ACC112 (cell line): ENCODE data around the gene WDR72.

Experiments
- H2AFZ ChIP-seq: fragments of 200-600 bp; sonication (generic); one replicate; pipeline ENCODE4 v1.6.0; 2017; ENCODE audit warnings: antibody characterized with exemption, low read length; ENCODE audit not compliant: unreplicated experiment
- H3K27ac ChIP-seq: fragments of 200-600 bp; sonication (generic); 2 replicates; pipeline ENCODE4 v1.5.1; 2014; ENCODE audit warnings: low read depth, mild to moderate bottlenecking, antibody characterized with exemption, low read length, moderate library complexity
- H3K27me3 ChIP-seq: fragments of 200-600 bp; sonication (generic); 2 replicates; pipeline ENCODE4 v1.6.1; 2014; ENCODE audit warnings: mild to moderate bottlenecking, antibody characterized with exemption, low read length, moderate library complexity, mixed read lengths; ENCODE audit not compliant: insufficient read depth
- H3K36me3 ChIP-seq: fragments of 200-600 bp; sonication (generic); 2 replicates; pipeline ENCODE4 v1.6.1; 2016; ENCODE audit warnings: mild to moderate bottlenecking, antibody characterized with exemption, low read length, moderate library complexity, mixed read lengths; ENCODE audit not compliant: insufficient read depth
- H3K4me1 ChIP-seq: fragments of 200-600 bp; sonication (generic); one replicate; pipeline ENCODE4 v1.6.1; 2016; ENCODE audit warnings: low read length, mixed read lengths; ENCODE audit not compliant: insufficient read depth, unreplicated experiment, control insufficient read depth
- H3K4me3 ChIP-seq: fragments of 200-600 bp; sonication (generic); 2 replicates; pipeline ENCODE4 v1.5.1; 2014; ENCODE audit warnings: mild to moderate bottlenecking, low read depth, low read length
- H3K79me2 ChIP-seq: fragments of 200-600 bp; sonication (generic); one replicate; pipeline ENCODE4 v1.6.0; 2016; ENCODE audit warnings: low read length; ENCODE audit not compliant: control insufficient read depth, unreplicated experiment, insufficient read depth

Gene WDR72

GRCh38 chr15:53535886-53536285 lies 223.6 kb downstream of the WDR72 start:
- H2AFZ ChIP-seq = no peak overlapping the region
- H3K27me3 ChIP-seq = no peaks in the 10 kb centered on the region
- no peaks in the 10 kb centered on the region for H3K4me1 ChIP-seq
- H3K79me2 ChIP-seq = no peaks in the 10 kb centered on the region
- no peak overlapping the region for H3K4me3 ChIP-seq
- no peaks in the 10 kb centered on the region for H3K36me3 ChIP-seq
- no peak overlapping the region for H3K27ac ChIP-seq

- H3K27me3 ChIP-seq = no peaks in the 10 kb centered on the region
- H3K4me1 ChIP-seq = no peaks in the 10 kb centered on the region
- H3K36me3 ChIP-seq = no peaks in the 10 kb centered on the region
- no peaks in the 10 kb centered on the region for H3K79me2 ChIP-seq
- H3K27ac ChIP-seq = no peak overlapping the region
- no peak overlapping the region for H3K4me3 ChIP-seq
- H2AFZ ChIP-seq = no peak overlapping the region
Measured at GRCh38 chr15:53534105-53534839, 225.2 kb downstream of the WDR72 start.

DNA sequence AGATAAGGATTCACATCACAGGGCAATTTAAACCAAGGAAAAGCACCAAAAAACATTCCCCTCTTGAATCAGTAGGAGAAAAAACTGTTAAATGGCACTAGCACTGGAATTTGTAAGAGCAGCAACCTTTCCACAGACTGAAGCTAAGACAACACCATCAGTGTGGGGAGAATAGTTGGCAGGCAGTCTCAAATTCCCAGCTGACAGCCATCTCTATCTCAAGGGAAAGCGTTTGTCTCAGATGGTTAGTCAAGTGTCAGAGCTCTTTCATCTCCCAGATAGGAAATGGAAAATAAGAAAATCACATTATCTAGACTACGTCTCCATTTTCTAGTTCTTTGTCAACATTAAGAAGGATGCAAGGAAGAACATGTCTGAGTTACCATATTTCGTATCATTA lies 228.7 kb downstream of the WDR72 start:
- H3K27me3 ChIP-seq = no peaks in the 10 kb centered on the region
- H2AFZ ChIP-seq = no peak overlapping the region
- no peaks in the 10 kb centered on the region for H3K79me2 ChIP-seq
- no peaks in the 10 kb centered on the region for H3K36me3 ChIP-seq
- H3K4me1 ChIP-seq = no peaks in the 10 kb centered on the region
- no peak overlapping the region for H3K4me3 ChIP-seq
- no peak overlapping the region for H3K27ac ChIP-seq

DNA sequence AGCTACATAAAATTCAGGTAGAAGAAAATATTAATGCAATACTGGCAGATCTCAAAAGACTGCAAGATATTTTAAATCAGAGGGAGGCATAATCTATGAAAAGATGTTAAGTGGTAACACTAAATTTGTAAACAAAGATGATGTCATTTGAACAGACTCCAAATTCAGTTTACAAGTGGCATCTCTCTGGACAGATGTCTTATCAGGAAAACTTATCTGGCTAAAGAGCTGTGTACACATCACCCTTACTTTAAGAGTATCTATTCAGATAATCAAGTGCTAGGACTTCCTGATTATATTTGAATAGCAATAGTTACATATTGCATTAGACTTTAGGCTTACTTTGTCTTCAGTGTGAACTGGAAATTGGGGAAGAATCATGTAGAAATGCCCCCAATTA lies 231.5 kb downstream of the WDR72 start:
- Histone ChIP-seq H3K4me1 (no peaks in the 10 kb centered on the region), H2AFZ (no peak overlapping the region), H3K36me3 (no peaks in the 10 kb centered on the region), H3K4me3 (no peak overlapping the region), H3K79me2 (no peaks in the 10 kb centered on the region), H3K27ac (no peak overlapping the region), H3K27me3 (no peaks in the 10 kb centered on the region)

- no peak overlapping the region for H3K4me3 ChIP-seq
- no peak overlapping the region for H3K27ac ChIP-seq
- H3K79me2 ChIP-seq = no peaks in the 10 kb centered on the region
- H3K4me1 ChIP-seq = no peaks in the 10 kb centered on the region
- H3K27me3 ChIP-seq = no peaks in the 10 kb centered on the region
- H2AFZ ChIP-seq = no peak overlapping the region
- H3K36me3 ChIP-seq = no peaks in the 10 kb centered on the region
Measured at GRCh38 chr15:53525894-53526293, 233.6 kb downstream of the WDR72 start.

- no peaks in the 10 kb centered on the region for H3K4me1 ChIP-seq
- no peak overlapping the region for H2AFZ ChIP-seq
- no peaks in the 10 kb centered on the region for H3K36me3 ChIP-seq
- H3K4me3 ChIP-seq = no peak overlapping the region
- H3K79me2 ChIP-seq = no peaks in the 10 kb centered on the region
- H3K27ac ChIP-seq = no peak overlapping the region
- no peaks in the 10 kb centered on the region for H3K27me3 ChIP-seq
Measured at GRCh38 chr15:53522991-53523390, 236.5 kb downstream of the WDR72 start.

- no peak overlapping the region for H2AFZ ChIP-seq
- H3K27ac ChIP-seq = no peak overlapping the region
- H3K4me1 ChIP-seq = no peaks in the 10 kb centered on the region
- no peak overlapping the region for H3K4me3 ChIP-seq
- H3K27me3 ChIP-seq = no peaks in the 10 kb centered on the region
- no peaks in the 10 kb centered on the region for H3K36me3 ChIP-seq
- H3K79me2 ChIP-seq = no peaks in the 10 kb centered on the region
Measured at GRCh38 chr15:53520996-53521395, 238.5 kb downstream of the WDR72 start.

DNA sequence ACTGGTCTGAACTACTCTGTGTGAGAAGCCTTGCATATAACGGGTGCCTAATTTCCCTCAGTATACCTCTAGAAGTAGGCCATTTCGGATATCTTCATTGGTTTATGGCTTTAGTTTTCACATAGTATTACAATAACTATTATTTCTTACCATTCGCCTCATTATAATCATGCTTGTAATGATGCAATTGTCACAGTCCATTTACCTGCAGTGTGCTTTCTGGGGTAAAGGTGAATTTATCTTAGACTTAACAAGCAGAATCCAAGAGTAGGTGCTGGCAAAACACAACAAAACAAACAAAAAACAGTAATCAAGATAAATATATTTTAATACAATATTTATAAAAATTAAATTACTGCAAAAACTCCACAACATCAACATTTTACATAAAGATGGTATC lies 246.0 kb downstream of the WDR72 start:
- no peaks in the 10 kb centered on the region for H3K79me2 ChIP-seq
- no peak overlapping the region for H3K27ac ChIP-seq
- H2AFZ ChIP-seq = no peak overlapping the region
- H3K4me3 ChIP-seq = no peak overlapping the region
- no peaks in the 10 kb centered on the region for H3K36me3 ChIP-seq
- no peaks in the 10 kb centered on the region for H3K4me1 ChIP-seq
- no peaks in the 10 kb centered on the region for H3K27me3 ChIP-seq

GRCh38 chr15:53512029-53512428 lies 247.4 kb downstream of the WDR72 start:
- Histone ChIP-seq H3K36me3 (no peaks in the 10 kb centered on the region), H2AFZ (no peak overlapping the region), H3K79me2 (no peaks in the 10 kb centered on the region), H3K4me3 (no peak overlapping the region), H3K4me1 (no peaks in the 10 kb centered on the region), H3K27me3 (no peaks in the 10 kb centered on the region), H3K27ac (no peak overlapping the region)

DNA sequence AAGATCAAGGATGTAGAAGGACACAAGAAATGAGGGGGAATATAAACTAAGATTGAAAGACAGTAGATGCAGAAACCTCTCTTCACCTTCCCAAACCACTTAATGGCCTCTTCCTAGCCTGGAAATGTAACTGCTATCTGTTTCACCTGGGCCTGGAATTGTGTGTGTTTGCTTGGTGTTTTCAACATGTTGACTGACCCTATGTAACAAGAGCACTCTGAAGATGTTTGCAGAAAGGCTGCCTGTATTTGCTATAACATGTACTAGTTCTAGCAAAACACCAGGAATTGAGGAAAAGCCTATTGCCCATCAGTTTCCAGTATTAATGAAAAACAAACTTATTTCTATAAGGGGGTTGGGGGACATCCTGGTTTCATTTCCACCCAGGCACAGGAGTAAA lies 248.3 kb downstream of the WDR72 start:
- Histone ChIP-seq H3K27me3 (no peaks in the 10 kb centered on the region), H3K4me3 (no peak overlapping the region), H3K79me2 (no peaks in the 10 kb centered on the region), H2AFZ (no peak overlapping the region), H3K36me3 (no peaks in the 10 kb centered on the region), H3K27ac (no peak overlapping the region), H3K4me1 (no peaks in the 10 kb centered on the region)

DNA sequence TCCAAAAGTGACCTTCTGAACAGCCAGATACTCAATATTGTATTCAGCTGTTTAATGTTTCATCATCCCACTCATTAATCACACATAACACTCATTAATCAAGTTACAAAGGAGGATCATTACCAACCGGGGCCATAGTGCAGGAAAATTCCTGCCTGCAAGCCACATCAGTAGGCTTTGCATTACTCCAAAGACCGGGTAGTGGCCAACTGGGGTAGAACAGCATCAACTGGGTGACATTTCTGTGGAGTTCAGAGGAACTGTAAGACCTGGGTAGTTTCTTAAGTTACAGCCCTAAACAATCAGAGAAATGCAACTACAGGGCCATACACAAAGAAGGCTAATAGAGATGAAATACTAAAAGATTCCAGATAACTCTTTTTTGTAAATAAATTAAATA lies 253.1 kb downstream of the WDR72 start:
- H2AFZ ChIP-seq = no peak overlapping the region
- no peak overlapping the region for H3K27ac ChIP-seq
- H3K4me3 ChIP-seq = no peak overlapping the region
- no peaks in the 10 kb centered on the region for H3K36me3 ChIP-seq
- H3K4me1 ChIP-seq = no peaks in the 10 kb centered on the region
- H3K79me2 ChIP-seq = no peaks in the 10 kb centered on the region
- no peaks in the 10 kb centered on the region for H3K27me3 ChIP-seq
